Mesendoderm (in vitro differentiated cells): ENCODE results near the gene TNPO2.

Experiments used
- DNase-seq: peaks from one replicate; pipeline ENCODE4 v3.0.0; 2013
- H2AK5ac ChIP-seq: 2 replicates; pipeline ENCODE4 v1.6.1; 2013; ENCODE audit warnings: low read length, inconsistent platforms
- H2BK120ac ChIP-seq: 2 replicates; pipeline ENCODE4 v1.6.1; 2013; ENCODE audit warnings: low read depth, mild to moderate bottlenecking, low read length, moderate library complexity, mixed read lengths
- H2BK15ac ChIP-seq: replicated peaks from 2 replicates; pipeline ENCODE4 v1.6.1; 2013; ENCODE audit warnings: low read depth, mild to moderate bottlenecking, moderate library complexity
- H2BK5ac ChIP-seq: 2 replicates; pipeline ENCODE4 v1.6.1; 2013; ENCODE audit warnings: low read length, inconsistent platforms
- H3K18ac ChIP-seq: 2 replicates; pipeline ENCODE4 v1.6.1; 2013; ENCODE audit warnings: mild to moderate bottlenecking, low read length, mixed read lengths
- H3K23ac ChIP-seq: one replicate; pipeline ENCODE4 v1.6.1; 2013; ENCODE audit warnings: low read length
- H3K27ac ChIP-seq: 2 replicates; pipeline ENCODE4 v1.5.1; 2013; ENCODE audit warnings: low read depth, mild to moderate bottlenecking, inconsistent platforms, low read length, moderate library complexity
- H3K27me3 ChIP-seq: 2 replicates; pipeline ENCODE4 v1.6.1; 2013; ENCODE audit warnings: low read length, control low read depth, mild to moderate bottlenecking, inconsistent platforms; ENCODE audit not compliant: insufficient read depth, poor library complexity
- H3K36me3 ChIP-seq: 2 replicates; pipeline ENCODE4 v1.6.1; 2013; ENCODE audit warnings: low read length, inconsistent platforms; ENCODE audit not compliant: control insufficient read depth, insufficient read depth
- H3K4ac ChIP-seq: one replicate; pipeline ENCODE4 v1.6.1; 2013; ENCODE audit warnings: low read depth, mild to moderate bottlenecking, low read length, moderate library complexity
- H3K4me1 ChIP-seq: 2 replicates; pipeline ENCODE4 v1.6.1; 2013; ENCODE audit warnings: low read depth, low read length, inconsistent platforms; ENCODE audit not compliant: control insufficient read depth
- H3K4me2 ChIP-seq: 2 replicates; pipeline ENCODE4 v1.6.1; 2013; ENCODE audit warnings: low read length
- H3K4me3 ChIP-seq: 2 replicates; pipeline ENCODE4 v1.5.1; 2013; ENCODE audit warnings: mild to moderate bottlenecking, low read length
- H3K56ac ChIP-seq: one replicate; pipeline ENCODE4 v1.6.1; 2013; ENCODE audit warnings: low read length
- H3K79me1 ChIP-seq: 2 replicates; pipeline ENCODE4 v1.6.1; 2013; ENCODE audit warnings: low read length, inconsistent platforms
- H3K79me2 ChIP-seq: 2 replicates; pipeline ENCODE4 v1.6.1; 2013; ENCODE audit warnings: mild to moderate bottlenecking, low read length; ENCODE audit not compliant: control insufficient read depth, insufficient read depth
- H3K9ac ChIP-seq: 2 replicates; pipeline ENCODE4 v1.6.1; 2013; ENCODE audit warnings: low read length, inconsistent platforms
- H4K5ac ChIP-seq: one replicate; pipeline ENCODE4 v1.6.1; 2013; ENCODE audit warnings: low read length
- H4K8ac ChIP-seq: one replicate; pipeline ENCODE4 v1.6.1; 2013; ENCODE audit warnings: low read depth, mild to moderate bottlenecking, control low read depth, low read length, moderate library complexity
- whole genome bisulfite sequencing: extraction: QIAGEN DNeasy Blood & Tissue Kit; methylation state at CpG from one replicate; pipeline ENCODE4 v1.1.7; 2013; ENCODE audit warnings: low lambda C conversion rate, missing lambda C conversion rate; ENCODE audit not compliant: insufficient coverage; ENCODE audit errors: extremely low coverage; 5-methylcytosine and 5-hydroxymethylcytosine counted together

The TNPO2 gene

GRCh38 chr19:12767150-12767549 is 43.4 kb upstream of the TNPO2 start:
- Histone ChIP-seq H4K8ac (no peak overlapping the region), H2AK5ac (no peak overlapping the region), H3K56ac (no peak overlapping the region), H2BK120ac (no peak overlapping the region), H2BK15ac (no peak overlapping the region), H3K27ac (no peak overlapping the region), H3K79me1 (no peaks in the 10 kb centered on the region), H3K36me3 (peaks cover 8% of the 10 kb centered on the region), H3K4ac (no peak overlapping the region), H3K18ac (no peak overlapping the region), H2BK5ac (no peak overlapping the region), H3K4me3 (no peak overlapping the region), H3K4me2 (no peak overlapping the region), H4K5ac (no peak overlapping the region), H3K79me2 (no peaks in the 10 kb centered on the region), H3K23ac (no peak overlapping the region), H3K27me3 (no peaks in the 10 kb centered on the region), H3K9ac (no peak overlapping the region), H3K4me1 (no peaks in the 10 kb centered on the region)
- no peak for DNase-seq
- no CpG with 5 or more reads among the region's 11 CpGs for WGBS

- Histone ChIP-seq H3K27ac (no peak overlapping the region), H3K27me3 (no peaks in the 10 kb centered on the region), H2AK5ac (no peak overlapping the region), H2BK120ac (no peak overlapping the region), H4K8ac (no peak overlapping the region), H3K36me3 (peaks cover 8% of the 10 kb centered on the region), H3K4me2 (no peak overlapping the region), H3K79me2 (no peaks in the 10 kb centered on the region), H3K4ac (no peak overlapping the region), H2BK15ac (no peak overlapping the region), H3K79me1 (no peaks in the 10 kb centered on the region), H3K9ac (no peak overlapping the region), H3K4me3 (no peak overlapping the region), H3K18ac (no peak overlapping the region), H3K23ac (no peak overlapping the region), H4K5ac (no peak overlapping the region), H3K56ac (no peak overlapping the region), H2BK5ac (no peak overlapping the region), H3K4me1 (no peaks in the 10 kb centered on the region)
- no CpG with 5 or more reads among the region's 30 CpGs for WGBS
- DNase-seq: no peak
These were observed 42.4 kb upstream of the TNPO2 start for GRCh38 chr19:12766051-12766521.

- Histone ChIP-seq H3K23ac (no peak overlapping the region), H2AK5ac (no peak overlapping the region), H2BK120ac (no peak overlapping the region), H3K56ac (no peak overlapping the region), H3K79me2 (no peaks in the 10 kb centered on the region), H3K36me3 (peaks cover 8% of the 10 kb centered on the region), H3K4me2 (no peak overlapping the region), H4K8ac (no peak overlapping the region), H3K27me3 (no peaks in the 10 kb centered on the region), H3K4ac (no peak overlapping the region), H4K5ac (no peak overlapping the region), H3K9ac (no peak overlapping the region), H3K27ac (no peak overlapping the region), H2BK5ac (no peak overlapping the region), H3K79me1 (no peaks in the 10 kb centered on the region), H3K4me3 (no peak overlapping the region), H2BK15ac (no peak overlapping the region), H3K4me1 (no peaks in the 10 kb centered on the region), H3K18ac (no peak overlapping the region)
- no peak for DNase-seq
- WGBS: no CpG with 5 or more reads among the region's 16 CpGs
These were observed 41.0 kb upstream of the TNPO2 start for GRCh38 chr19:12764698-12765097.

- no peak overlapping the region for H4K8ac ChIP-seq
- no peak overlapping the region for H2AK5ac ChIP-seq
- H3K4ac ChIP-seq: no peak overlapping the region
- no peak overlapping the region for H3K27ac ChIP-seq
- no peak overlapping the region for H4K5ac ChIP-seq
- DNase-seq: no peak
- H3K36me3 ChIP-seq: peaks cover 8% of the 10 kb centered on the region
- H3K4me2 ChIP-seq: no peak overlapping the region
- no peak overlapping the region for H3K4me3 ChIP-seq
- WGBS: no CpG with 5 or more reads among the region's 11 CpGs
- no peak overlapping the region for H2BK120ac ChIP-seq
- no peak overlapping the region for H2BK15ac ChIP-seq
- H3K18ac ChIP-seq: no peak overlapping the region
- no peak overlapping the region for H2BK5ac ChIP-seq
- no peak overlapping the region for H3K23ac ChIP-seq
- H3K56ac ChIP-seq: no peak overlapping the region
- no peaks in the 10 kb centered on the region for H3K4me1 ChIP-seq
- no peaks in the 10 kb centered on the region for H3K79me1 ChIP-seq
- no peaks in the 10 kb centered on the region for H3K27me3 ChIP-seq
- H3K9ac ChIP-seq: no peak overlapping the region
- no peaks in the 10 kb centered on the region for H3K79me2 ChIP-seq
These were observed 39.4 kb upstream of the TNPO2 start for GRCh38 chr19:12763100-12763499.

GRCh38 chr19:12759686-12760085 is 36.0 kb upstream of the TNPO2 start:
- no peak overlapping the region for H3K9ac ChIP-seq
- H4K8ac ChIP-seq: no peak overlapping the region
- no peak overlapping the region for H2BK5ac ChIP-seq
- no peak overlapping the region for H3K27ac ChIP-seq
- no peaks in the 10 kb centered on the region for H3K4me1 ChIP-seq
- H3K27me3 ChIP-seq: no peaks in the 10 kb centered on the region
- H3K36me3 ChIP-seq: peaks cover 8% of the 10 kb centered on the region
- no peak overlapping the region for H3K4me3 ChIP-seq
- H2AK5ac ChIP-seq: no peak overlapping the region
- no peaks in the 10 kb centered on the region for H3K79me1 ChIP-seq
- H3K18ac ChIP-seq: no peak overlapping the region
- H3K23ac ChIP-seq: no peak overlapping the region
- no peak overlapping the region for H4K5ac ChIP-seq
- no peak overlapping the region for H2BK15ac ChIP-seq
- no peak overlapping the region for H3K4ac ChIP-seq
- no CpG with 5 or more reads among the region's 6 CpGs for WGBS
- no peak overlapping the region for H2BK120ac ChIP-seq
- no peak overlapping the region for H3K4me2 ChIP-seq
- no peaks in the 10 kb centered on the region for H3K79me2 ChIP-seq
- no peak overlapping the region for H3K56ac ChIP-seq
- no peak for DNase-seq

GRCh38 chr19:12757544-12758274 is 34.0 kb upstream of the TNPO2 start:
- Histone ChIP-seq H3K27ac (no peak overlapping the region), H2BK120ac (no peak overlapping the region), H3K79me2 (no peaks in the 10 kb centered on the region), H3K9ac (peak overlapping the region; percentile 36), H3K4me3 (no peak overlapping the region), H2AK5ac (no peak overlapping the region), H3K18ac (no peak overlapping the region), H3K27me3 (no peaks in the 10 kb centered on the region), H2BK15ac (no peak overlapping the region), H3K4ac (no peak overlapping the region), H4K8ac (no peak overlapping the region), H3K79me1 (no peaks in the 10 kb centered on the region), H3K23ac (no peak overlapping the region), H3K4me2 (peak overlapping the region; percentile 16), H4K5ac (no peak overlapping the region), H2BK5ac (no peak overlapping the region), H3K4me1 (no peaks in the 10 kb centered on the region), H3K56ac (peak overlapping the region; percentile 68), H3K36me3 (no peaks in the 10 kb centered on the region)
- no CpG with 5 or more reads among the region's 60 CpGs for WGBS
- DNase-seq: peak; percentile 89
